ENCODE results near the gene TMEM205.
"Not testable (repeated sequence)": the region's sequence is repeated elsewhere in the genome, so short reads cannot be mapped to it uniquely, and the experiment has no call there.

TMEM205 gene

DNA sequence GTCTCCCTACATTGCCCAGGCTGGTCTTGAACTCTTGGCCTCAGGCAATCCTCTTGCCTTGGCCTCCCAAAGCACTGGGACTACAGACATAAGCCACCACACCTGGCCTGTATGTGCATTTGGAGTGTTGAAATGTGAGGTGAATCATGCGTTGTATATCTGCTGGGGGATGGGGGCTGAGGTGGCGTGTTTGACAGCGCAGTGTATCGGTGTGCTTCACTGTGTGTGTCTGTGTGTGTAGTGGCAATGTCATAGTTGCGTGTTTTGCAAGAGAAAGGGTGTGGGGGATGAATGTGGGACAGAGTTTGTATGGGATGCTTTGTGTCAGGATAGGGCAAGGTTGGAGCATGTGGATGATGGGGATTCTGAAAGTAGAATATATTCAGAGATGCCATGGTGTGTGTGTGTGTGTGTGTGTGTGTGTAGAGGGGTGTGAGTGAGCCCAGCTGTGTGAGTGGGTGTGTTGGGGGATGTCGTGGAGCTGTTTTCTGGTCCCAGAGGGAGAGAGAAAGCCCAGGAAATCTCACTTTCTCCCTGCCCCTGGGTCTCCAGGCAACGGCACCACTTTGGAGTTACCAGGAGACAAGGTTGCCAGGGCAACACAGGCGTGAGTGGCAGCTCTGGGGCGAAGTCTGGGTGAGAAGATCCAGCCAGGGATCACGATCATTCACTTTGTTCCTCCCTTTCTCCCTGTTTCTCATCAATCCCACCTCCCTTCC lies 27.3 kb upstream of the TMEM205 start:
- no peak for DNase-seq (ENCODE audit: low read depth)

DNA sequence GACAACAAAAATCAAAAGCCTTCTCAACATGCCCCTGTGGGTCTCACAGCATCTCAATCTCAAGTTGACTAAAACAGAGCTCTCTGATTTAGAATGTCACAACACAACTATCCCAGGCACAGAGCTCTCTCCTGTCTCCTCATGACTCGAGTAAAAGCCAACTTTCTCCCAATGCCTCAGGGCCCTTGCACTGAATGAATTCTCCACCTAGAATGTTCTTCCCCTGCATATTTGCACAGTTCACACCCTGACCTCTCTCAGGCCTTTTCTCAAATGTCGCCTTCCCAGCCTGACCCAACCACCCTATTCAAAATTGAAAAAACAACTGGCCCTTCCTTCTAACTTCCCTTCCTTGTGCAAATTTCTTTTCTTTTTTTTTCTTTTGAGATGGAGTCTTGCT lies 24.7 kb upstream of the TMEM205 start:
- DNase-seq (ENCODE audit: low read depth) = no peak

DNA sequence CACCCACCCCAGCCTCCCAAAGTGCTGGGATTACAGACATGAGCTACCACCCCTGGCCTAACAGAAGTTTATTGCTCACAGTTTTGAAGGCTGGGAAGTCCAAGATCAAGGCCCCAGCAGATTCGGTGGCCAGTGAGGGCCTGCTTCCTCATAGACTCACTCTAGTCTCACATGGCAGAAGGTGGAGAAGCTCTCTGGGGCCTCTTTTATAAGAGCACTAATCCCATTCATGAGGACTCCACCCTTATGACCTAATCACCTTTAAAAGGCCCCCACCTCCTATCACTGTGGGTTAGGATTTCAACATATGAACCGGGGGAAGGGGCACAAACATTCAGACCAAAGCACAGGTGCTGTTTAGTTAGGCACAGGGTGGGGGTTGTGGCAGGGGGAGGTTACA lies 21.5 kb upstream of the TMEM205 start:
- no peak for DNase-seq (ENCODE audit: low read depth)

DNA sequence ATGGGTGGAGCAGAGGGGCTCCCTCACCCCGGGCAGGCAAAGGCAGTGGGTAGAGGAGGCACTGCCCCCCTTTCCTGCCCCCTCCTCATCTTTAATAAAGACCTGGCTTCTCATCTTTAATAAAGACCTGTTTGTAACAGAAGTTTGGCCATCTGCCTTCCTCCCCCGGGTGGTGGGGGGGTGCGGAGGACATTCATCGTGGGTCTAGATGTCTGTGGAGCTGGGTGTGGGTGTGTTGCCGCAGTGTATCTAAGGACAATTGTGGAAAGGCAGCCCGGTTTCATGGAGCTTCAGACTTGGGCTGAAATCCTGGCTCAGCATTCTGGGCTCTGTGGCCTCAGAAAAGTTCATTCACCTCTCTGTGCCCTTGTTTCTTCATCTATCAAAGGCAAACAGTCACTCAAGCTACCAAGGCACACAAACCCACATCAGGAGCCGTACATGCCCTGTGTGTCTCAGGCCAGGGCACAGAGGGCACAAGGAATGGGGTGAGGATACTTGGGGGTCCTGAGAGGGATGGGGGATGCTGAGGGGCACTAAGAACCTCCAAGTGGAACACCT lies 19.6 kb upstream of the TMEM205 start:
- DNase-seq (ENCODE audit: low read depth) = no peak

- DNase-seq (ENCODE audit: low read depth) = no peak
Observed at GRCh38 chr19:11364935-11365334, 18.9 kb upstream of the TMEM205 start.

DNA sequence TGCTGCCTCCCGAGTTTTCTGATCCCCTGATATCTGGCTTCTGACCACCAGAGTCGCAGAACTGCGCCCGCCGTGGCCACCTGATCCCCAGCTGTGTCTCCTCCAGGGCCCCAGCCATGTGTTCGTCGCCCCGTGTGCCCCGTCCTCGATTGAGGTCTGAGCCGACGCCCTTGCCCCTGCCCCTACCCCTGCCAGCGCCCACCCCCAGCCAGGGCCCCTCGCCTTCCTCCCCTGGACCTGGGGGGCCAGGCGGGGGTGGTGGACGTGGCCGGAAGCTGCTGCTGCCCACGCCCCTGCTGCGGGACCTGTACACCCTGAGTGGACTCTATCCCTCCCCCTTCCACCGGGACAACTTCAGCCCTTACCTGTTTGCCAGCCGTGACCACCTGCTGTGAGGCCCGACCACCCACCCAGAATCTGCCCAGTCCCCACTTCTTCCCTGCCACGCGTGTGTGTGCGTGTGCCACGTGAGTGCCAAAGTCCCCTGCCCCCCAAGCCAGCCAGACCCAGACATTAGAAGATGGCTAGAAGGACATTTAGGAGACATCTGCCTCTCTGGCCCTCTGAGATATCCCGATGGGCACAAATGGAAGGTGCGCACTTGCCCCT lies 18.3 kb upstream of the TMEM205 start:
- no peak for DNase-seq (ENCODE audit: low read depth)

DNA sequence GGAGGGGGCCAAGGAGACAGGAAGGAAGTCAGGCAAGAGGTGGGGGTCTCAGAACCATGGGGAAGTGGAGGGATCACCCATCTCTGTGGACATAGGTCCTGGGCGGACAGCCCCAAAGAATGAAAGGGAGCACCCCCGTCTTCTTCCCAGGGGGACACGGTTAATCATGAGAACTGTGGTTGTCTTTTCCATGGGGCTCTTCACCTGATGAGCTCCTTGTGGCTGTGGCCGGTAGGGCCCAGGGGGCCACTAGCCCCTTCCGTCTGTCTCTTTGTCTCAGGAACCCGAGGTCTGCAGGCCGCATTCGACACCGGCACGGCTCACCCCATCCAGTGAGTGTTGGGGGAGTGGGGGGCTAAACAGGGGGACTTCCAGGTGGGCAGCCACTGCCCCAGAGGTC lies 17.8 kb upstream of the TMEM205 start:
- no peak for DNase-seq (ENCODE audit: low read depth)

DNA sequence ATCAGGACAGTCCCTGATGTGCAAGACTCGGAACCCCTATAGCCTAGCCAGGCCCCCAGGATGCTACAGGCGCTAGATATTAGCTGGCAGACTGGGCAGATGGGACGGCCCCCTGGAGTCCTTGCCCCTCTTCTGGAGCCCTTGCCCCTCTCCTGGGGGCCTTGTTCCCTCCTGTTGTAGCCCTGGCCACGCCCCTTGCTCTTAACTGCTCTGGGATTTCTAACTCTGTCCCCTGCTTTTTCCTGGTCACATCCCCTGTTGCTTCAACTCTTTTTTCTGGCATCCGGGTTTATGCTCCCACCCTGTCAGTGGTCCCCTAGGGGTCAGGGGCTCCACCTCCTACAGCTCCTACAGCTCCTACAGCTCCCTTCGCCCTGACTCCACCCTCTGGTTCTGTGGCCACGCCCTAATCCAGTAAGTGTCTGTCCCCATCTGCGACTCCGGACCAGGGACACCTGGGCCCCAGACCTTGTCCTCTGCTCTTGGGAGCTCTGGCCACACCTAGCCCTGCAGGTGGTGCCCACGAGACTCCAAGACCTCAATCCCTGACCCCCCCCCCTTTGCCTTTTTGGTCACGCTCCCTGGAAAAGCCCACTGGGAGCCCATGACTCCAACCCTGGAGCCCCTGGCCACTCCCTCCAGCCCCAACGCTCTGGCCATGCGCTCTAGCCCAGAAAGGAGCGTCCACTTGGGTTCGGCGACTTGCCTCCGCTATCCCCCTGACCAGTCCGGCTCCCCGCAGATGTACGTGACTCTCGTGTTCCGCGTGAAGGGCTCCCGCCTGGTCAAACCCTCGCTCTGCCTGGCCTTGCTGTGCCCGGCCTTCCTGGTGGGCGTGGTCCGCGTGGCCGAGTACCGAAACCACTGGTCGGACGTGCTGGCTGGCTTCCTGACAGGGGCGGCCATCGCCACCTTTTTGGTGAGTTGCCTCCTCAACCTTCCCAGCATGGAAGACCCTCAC lies 16.0 kb upstream of the TMEM205 start:
- DNase-seq (ENCODE audit: low read depth) = no peak

DNA sequence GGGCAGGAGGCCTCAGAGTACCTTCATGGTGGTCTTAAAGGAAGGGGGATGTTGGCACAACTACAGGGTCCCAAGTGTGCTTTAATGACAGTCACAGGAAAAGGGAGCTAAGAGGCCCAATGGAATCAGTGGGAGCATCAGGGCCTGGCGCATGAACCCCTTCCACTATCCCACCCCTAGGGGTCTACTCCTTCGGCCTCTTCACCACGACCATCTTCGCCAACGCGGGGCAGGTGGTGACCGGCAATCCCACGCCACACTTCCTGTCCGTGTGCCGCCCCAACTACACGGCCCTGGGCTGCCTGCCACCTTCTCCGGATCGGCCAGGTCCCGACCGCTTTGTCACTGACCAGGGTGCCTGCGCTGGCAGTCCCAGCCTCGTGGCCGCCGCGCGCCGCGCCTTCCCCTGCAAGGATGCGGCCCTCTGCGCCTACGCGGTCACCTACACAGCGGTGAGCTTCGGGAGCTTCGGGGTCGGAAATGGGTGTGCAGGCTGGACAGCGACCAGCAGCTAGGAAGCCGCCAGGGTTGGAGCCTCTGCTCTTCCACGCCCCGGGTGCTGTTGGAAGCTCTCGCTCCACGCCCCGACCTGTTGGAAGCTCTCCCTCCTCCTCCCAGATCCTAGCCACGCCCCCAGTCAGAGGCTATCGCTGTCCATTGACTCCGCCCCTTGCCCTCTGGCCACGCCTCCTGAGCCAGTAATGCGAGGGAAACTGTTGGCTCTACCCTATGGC lies 15.1 kb upstream of the TMEM205 start:
- no peak for DNase-seq (ENCODE audit: low read depth)

GRCh38 chr19:11359421-11359820 lies 13.4 kb upstream of the TMEM205 start:
- DNase-seq (ENCODE audit: low read depth) = no peak

- no peak for DNase-seq (ENCODE audit: low read depth)
Observed at GRCh38 chr19:11356676-11357550, 10.8 kb upstream of the TMEM205 start.

- no peak for DNase-seq (ENCODE audit: low read depth)
Observed at GRCh38 chr19:11356074-11356397, 10.0 kb upstream of the TMEM205 start.

- DNase-seq (ENCODE audit: low read depth) = peak; percentile 62
Observed at GRCh38 chr19:11355160-11356073, 9.3 kb upstream of the TMEM205 start, which contains the start of gene PLPPR2. TSS of gene PLPPR2 (plus strand) at chr19:11355432. CDS start at chr19:11357674, 2,242 bp downstream.

- DNase-seq (ENCODE audit: low read depth) = not testable (repeated sequence)
Observed at GRCh38 chr19:11354102-11354501, 8.0 kb upstream of the TMEM205 start.

GRCh38 chr19:11349171-11349570 lies 3.1 kb upstream of the TMEM205 start:
- no peak for DNase-seq (ENCODE audit: low read depth)

GRCh38 chr19:11347546-11348039 lies 1.5 kb upstream of the TMEM205 start:
- no peak for DNase-seq (ENCODE audit: low read depth)

DNA sequence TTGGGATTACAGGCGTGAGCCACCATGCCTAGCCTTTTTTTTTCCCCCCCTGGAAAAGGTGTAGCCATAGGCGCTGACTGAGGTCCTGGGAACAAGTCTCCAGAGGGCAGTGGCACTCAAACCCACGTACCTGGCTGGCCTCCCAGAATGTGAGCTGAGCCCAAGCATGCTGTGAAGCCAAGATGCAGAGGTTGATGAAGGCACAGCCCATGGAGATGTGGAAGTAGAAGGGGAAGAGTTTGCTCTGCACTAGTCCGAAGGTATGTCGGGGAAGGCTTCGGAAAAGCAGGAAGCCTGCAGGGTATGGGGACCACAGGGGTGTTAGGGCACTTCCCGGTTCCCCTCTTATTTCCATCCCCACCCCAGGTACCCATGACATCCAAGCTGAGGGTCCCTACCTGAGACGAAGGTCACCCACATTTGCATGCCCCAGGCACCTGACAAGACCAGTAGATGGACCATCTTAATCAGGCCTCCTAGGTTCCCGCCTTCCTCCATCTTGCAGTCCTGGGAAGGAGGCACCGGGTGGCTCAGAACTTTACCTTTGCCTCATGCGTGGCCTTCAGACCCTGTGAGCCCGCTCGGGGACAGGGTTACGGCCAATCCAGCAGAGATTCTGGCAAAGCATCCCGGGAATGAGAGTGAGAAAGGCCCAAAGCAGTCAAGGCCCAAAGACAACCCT lies 805 bp downstream of the TMEM205 start:
- no peak for DNase-seq (ENCODE audit: low read depth)

GRCh38 chr19:11342429-11342828 lies 3.6 kb downstream of the TMEM205 start:
- no peak for DNase-seq (ENCODE audit: low read depth)

- DNase-seq (ENCODE audit: low read depth) = not testable (repeated sequence)
Observed at GRCh38 chr19:11340099-11340467, 6.0 kb downstream of the TMEM205 start.
